Measurements from ENCODE around the gene HASPIN. TPM values are rescaled to one million over a fixed set of nuclear protein-coding genes. Genes with fewer than 3 reads are reported as not detected.

HASPIN gene
- total RNA-seq, 3 donors from 2014 or later (not counting 1 experiment from before 2014, with no cell fraction given): 0.33 to 0.79 (median 0.70) TPM

DNA sequence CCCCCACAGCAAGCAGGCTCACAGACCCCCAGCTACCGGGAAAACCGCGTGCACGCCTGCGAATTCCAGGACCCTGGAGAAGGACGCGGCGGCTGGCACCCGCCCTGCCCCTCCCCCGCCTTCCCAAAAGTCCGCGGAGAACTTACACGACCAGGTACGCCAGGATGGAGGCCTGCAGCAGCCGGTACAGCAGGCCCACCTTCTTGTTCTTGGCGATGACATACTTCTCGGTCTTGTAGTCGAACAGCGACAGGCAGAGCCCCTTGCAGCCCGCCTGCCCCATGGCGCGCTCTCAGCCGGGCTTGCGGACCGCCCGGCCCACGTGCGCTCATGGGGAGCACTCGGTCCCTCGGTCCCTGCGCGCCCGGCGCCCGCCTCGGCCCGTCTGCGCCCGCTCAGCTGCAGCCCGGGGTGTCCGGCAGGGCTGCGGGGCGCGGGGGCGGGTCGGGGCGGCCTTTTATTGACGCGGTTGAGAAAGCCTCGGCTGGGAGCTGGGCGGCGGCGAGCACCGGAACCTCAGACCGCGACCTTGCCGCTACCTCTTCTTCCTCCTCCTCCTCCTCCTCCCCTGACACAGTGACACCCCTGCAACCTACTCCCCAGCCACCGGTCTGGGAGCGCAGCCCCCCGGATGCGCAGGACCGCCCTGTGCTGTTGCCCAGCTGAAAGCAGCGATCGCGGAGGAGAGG lies 27.8 kb upstream of the HASPIN start, which contains the start of gene P2RX5:
Gene P2RX5 (minus strand): TSS at position 433 of the 689 bp plus-strand sequence. CDS start 150 bp downstream, at position 283.
- Mint-ChIP-seq H3K4me3 (peak within 1 kb of the TSS; percentile 80), H3K27ac (peak within 1 kb of the TSS in 1 of 2 donors; percentile 79), H3K9me3 (no peaks in the 10 kb centered on the region), H3K36me3 (no peaks in the 10 kb centered on the region), H3K27me3 (ENCODE audit: low read depth in 2 of 2) (peaks cover 0 to 5% of the 10 kb centered on the region in 2 donors), H3K4me1 (peaks cover 12 to 36% of the 10 kb centered on the region in 2 donors)
- no peaks in the 10 kb centered on the region for H3K9me3 ChIP-seq (ENCODE audit: control insufficient read depth, insufficient read depth, low read length)
- H3K27me3 ChIP-seq (ENCODE audit: control insufficient read depth, insufficient read depth, low read length): peaks cover 3% of the 10 kb centered on the region
- peak within 1 kb of the TSS; percentile 60 for H3K4me3 ChIP-seq (ENCODE audit: low read length)
- DNase-seq: peak; percentile 29 to 63
- WGBS (ENCODE audit: insufficient coverage): under 1% methylated on average over 57 of the region's 65 CpGs
- H3K27ac ChIP-seq (ENCODE audit: low read length): peak within 1 kb of the TSS; percentile 52
- intact Hi-C loops (cut with micrococcal nuclease): loop anchor here (2.0 kb wide), 1 partner anchor 15 kb away; no protein-coding TSS in a partner anchor
- H3K36me3 ChIP-seq (ENCODE audit: control insufficient read depth, insufficient read depth, low read length): peaks cover 2% of the 10 kb centered on the region
- TF ChIP-seq CTCF (IDR thresholded peaks at IDR 0.05): no peak
- ATAC-seq: peak; percentile 46 to 61 (median 52)
- H3K4me1 ChIP-seq (ENCODE audit: control insufficient read depth, insufficient read depth, low read length): peaks cover 52% of the 10 kb centered on the region

GRCh38 chr17:3697103-3697476 lies 26.6 kb upstream of the HASPIN start:
- no peaks in the 10 kb centered on the region for H3K27me3 ChIP-seq (ENCODE audit: control insufficient read depth, insufficient read depth, low read length)
- DNase-seq (no peak), ATAC-seq (no peak)
- peaks cover 42% of the 10 kb centered on the region for H3K4me1 ChIP-seq (ENCODE audit: control insufficient read depth, insufficient read depth, low read length)
- no peak for TF ChIP-seq CTCF (IDR thresholded peaks at IDR 0.05)
- WGBS (ENCODE audit: insufficient coverage): 88% methylated on average over 9 of the region's 12 CpGs
- no peak overlapping the region for H3K27ac Mint-ChIP-seq
- H3K27me3 Mint-ChIP-seq (ENCODE audit: low read depth in 2 of 2): no peaks in the 10 kb centered on the region
- H3K9me3 ChIP-seq (ENCODE audit: control insufficient read depth, insufficient read depth, low read length): no peaks in the 10 kb centered on the region
- no peak overlapping the region for H3K4me3 ChIP-seq (ENCODE audit: low read length)
- H3K36me3 Mint-ChIP-seq: no peaks in the 10 kb centered on the region
- no peaks in the 10 kb centered on the region for H3K36me3 ChIP-seq (ENCODE audit: control insufficient read depth, insufficient read depth, low read length)
- intact Hi-C loops (cut with micrococcal nuclease): no loop called here
- H3K27ac ChIP-seq (ENCODE audit: low read length): no peak overlapping the region
- H3K4me1 Mint-ChIP-seq: peaks cover 12 to 33% of the 10 kb centered on the region in 2 donors
- H3K9me3 Mint-ChIP-seq: no peaks in the 10 kb centered on the region
- no peak overlapping the region for H3K4me3 Mint-ChIP-seq

DNA sequence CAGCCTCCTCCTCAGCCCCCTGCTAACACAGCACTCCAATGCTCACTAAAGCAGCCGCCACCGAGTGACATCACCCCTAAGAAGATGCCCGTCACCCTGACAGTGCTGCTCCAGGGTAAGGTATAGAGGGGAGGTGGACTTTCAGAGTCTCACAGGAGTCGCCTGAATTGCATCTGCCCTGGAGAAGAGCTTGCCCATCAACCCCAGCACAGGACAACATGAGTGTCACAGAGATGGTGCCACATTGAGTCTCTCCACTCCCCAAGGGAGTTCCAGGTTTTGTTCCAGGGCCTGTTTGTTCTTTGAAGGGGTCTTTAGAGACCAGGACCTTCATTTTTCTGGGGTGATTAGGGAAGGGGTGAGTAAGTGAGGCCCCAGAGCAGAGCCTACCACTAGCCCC lies 25.6 kb upstream of the HASPIN start:
- H3K36me3 Mint-ChIP-seq: no peaks in the 10 kb centered on the region
- ATAC-seq: no peak
- Histone ChIP-seq H3K27me3 (ENCODE audit: control insufficient read depth, insufficient read depth, low read length) (no peaks in the 10 kb centered on the region), H3K36me3 (ENCODE audit: control insufficient read depth, insufficient read depth, low read length) (no peaks in the 10 kb centered on the region), H3K27ac (ENCODE audit: low read length) (no peak overlapping the region), H3K9me3 (ENCODE audit: control insufficient read depth, insufficient read depth, low read length) (no peaks in the 10 kb centered on the region), H3K4me1 (ENCODE audit: control insufficient read depth, insufficient read depth, low read length) (peaks cover 36% of the 10 kb centered on the region), H3K4me3 (ENCODE audit: low read length) (no peak overlapping the region)
- no peaks in the 10 kb centered on the region for H3K9me3 Mint-ChIP-seq
- no peaks in the 10 kb centered on the region for H3K27me3 Mint-ChIP-seq (ENCODE audit: low read depth in 2 of 2)
- H3K4me1 Mint-ChIP-seq: peaks cover 12 to 33% of the 10 kb centered on the region in 2 donors
- no peak for TF ChIP-seq CTCF (IDR thresholded peaks at IDR 0.05)
- no peak overlapping the region for H3K4me3 Mint-ChIP-seq
- no peak for DNase-seq
- no peak overlapping the region for H3K27ac Mint-ChIP-seq
- WGBS (ENCODE audit: insufficient coverage): 98% methylated on average over 4 of the region's 4 CpGs
- intact Hi-C loops (cut with micrococcal nuclease): no loop called here
